Right kidney (tissue), 1 donor: ENCODE measurements around the gene PAX2.

ENCODE experiments used
- DNase-seq: peaks from one replicate; pipeline ENCODE4 v3.0.0-alpha.2; 2016

PAX2 gene

GRCh38 chr10:100858261-100858660, 112.9 kb downstream of the PAX2 start:
- DNase-seq: no peak

- DNase-seq: no peak
Measured at GRCh38 chr10:100858747-100859483, 113.5 kb downstream of the PAX2 start.

- no peak for DNase-seq
Measured at GRCh38 chr10:100859484-100859763, 114.0 kb downstream of the PAX2 start.

- DNase-seq: no peak
Measured at GRCh38 chr10:100863433-100863832, 118.1 kb downstream of the PAX2 start.

- no peak for DNase-seq
Measured at GRCh38 chr10:100864036-100864885, 118.9 kb downstream of the PAX2 start.

GRCh38 chr10:100864978-100865377, 119.6 kb downstream of the PAX2 start:
- DNase-seq: no peak

- peak; percentile 34 for DNase-seq
Measured at GRCh38 chr10:100866010-100866409, 120.6 kb downstream of the PAX2 start.

GRCh38 chr10:100866575-100867098, 121.3 kb downstream of the PAX2 start:
- peak; percentile 14 for DNase-seq

GRCh38 chr10:100867261-100867963, 122.0 kb downstream of the PAX2 start:
- DNase-seq: no peak

GRCh38 chr10:100868382-100868781, 123.0 kb downstream of the PAX2 start:
- DNase-seq: peak; percentile 9

GRCh38 chr10:100869399-100869798, 124.0 kb downstream of the PAX2 start:
- DNase-seq: no peak

- DNase-seq: no peak
Measured at GRCh38 chr10:100872034-100872791, 126.8 kb downstream of the PAX2 start.

GRCh38 chr10:100873146-100873826, 127.9 kb downstream of the PAX2 start:
- no peak for DNase-seq

- DNase-seq: no peak
Measured at GRCh38 chr10:100873827-100874326, 128.5 kb downstream of the PAX2 start.

GRCh38 chr10:100874702-100875483, 129.5 kb downstream of the PAX2 start:
- DNase-seq: no peak

- no peak for DNase-seq
Measured at GRCh38 chr10:100875484-100876166, 130.2 kb downstream of the PAX2 start.

GRCh38 chr10:100876585-100877460, 131.4 kb downstream of the PAX2 start:
- no peak for DNase-seq

GRCh38 chr10:100877461-100877850, 132.1 kb downstream of the PAX2 start:
- DNase-seq: no peak
